OCI-LY1 (cell line): ENCODE results near the gene SERTAD3.

Experiments used
- EZH2 ChIP-seq: fragments of 200-600 bp; sonication (generic), shearing (Covaris generic); IDR thresholded peaks from 2 replicates; pipeline ENCODE4 v1.8.0; 2017; ENCODE audit warnings: borderline replicate concordance, mixed run types, mild to moderate bottlenecking, antibody characterized with exemption, low read length, moderate library complexity, mixed read lengths
- TF ChIP-seq, protein P1 (sequence below): fragments of 200-600 bp; sonication (generic), shearing (Covaris generic); IDR thresholded peaks from 2 replicates; pipeline ENCODE4 v1.5.1; 2017; ENCODE audit warnings: mild to moderate bottlenecking, antibody characterized with exemption, low read length, moderate library complexity, mixed read lengths

DNA sequence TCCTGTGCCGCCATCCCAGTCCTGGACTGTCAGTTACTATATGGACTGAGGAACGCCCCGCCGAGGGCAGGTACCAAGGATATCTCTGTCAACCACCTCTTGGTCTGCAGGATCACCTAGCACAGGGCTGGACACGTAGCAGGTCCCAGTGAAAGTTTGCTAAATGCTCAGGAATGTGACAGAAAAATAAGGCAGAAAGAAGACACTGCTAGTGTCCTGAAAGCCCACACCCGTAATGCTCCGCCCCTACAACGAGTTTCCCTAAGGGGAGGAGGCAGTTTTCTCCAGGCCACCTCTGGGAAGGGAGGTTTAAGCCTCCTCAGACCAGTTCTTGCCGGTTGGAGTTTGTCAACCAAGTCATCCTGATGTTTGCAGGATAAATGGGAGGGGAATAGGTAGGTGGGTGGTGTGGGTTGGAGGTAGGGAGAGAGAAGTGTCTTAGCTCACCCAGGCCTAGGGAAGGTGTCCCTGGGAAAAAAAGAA is 1.7 kb upstream of the SERTAD3 start:
- TF ChIP-seq, protein P1, sequence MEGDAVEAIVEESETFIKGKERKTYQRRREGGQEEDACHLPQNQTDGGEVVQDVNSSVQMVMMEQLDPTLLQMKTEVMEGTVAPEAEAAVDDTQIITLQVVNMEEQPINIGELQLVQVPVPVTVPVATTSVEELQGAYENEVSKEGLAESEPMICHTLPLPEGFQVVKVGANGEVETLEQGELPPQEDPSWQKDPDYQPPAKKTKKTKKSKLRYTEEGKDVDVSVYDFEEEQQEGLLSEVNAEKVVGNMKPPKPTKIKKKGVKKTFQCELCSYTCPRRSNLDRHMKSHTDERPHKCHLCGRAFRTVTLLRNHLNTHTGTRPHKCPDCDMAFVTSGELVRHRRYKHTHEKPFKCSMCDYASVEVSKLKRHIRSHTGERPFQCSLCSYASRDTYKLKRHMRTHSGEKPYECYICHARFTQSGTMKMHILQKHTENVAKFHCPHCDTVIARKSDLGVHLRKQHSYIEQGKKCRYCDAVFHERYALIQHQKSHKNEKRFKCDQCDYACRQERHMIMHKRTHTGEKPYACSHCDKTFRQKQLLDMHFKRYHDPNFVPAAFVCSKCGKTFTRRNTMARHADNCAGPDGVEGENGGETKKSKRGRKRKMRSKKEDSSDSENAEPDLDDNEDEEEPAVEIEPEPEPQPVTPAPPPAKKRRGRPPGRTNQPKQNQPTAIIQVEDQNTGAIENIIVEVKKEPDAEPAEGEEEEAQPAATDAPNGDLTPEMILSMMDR, result no peak
- no peak for TF ChIP-seq EZH2
